Colonic mucosa (tissue), 4 donors: ENCODE data around the gene CRELD1. TPM values are rescaled to one million over a fixed set of nuclear protein-coding genes. Genes with fewer than 3 reads are reported as not detected.

Source experiments
- DNase-seq: peaks from one replicate; pipeline ENCODE4 v3.0.0-alpha.2; 2020
- H3K27ac ChIP-seq: fragments of 200-600 bp; one replicate; pipeline ENCODE4 v1.8.0; 2021
- H3K27me3 ChIP-seq: fragments of 200-600 bp; one replicate; pipeline ENCODE4 v1.8.0; 2021
- H3K36me3 ChIP-seq: fragments of 200-600 bp; one replicate; pipeline ENCODE4 v1.8.0; 2021
- H3K4me1 ChIP-seq: fragments of 200-600 bp; one replicate; pipeline ENCODE4 v1.8.0; 2021; ENCODE audit warnings: mild to moderate bottlenecking
- H3K4me3 ChIP-seq: fragments of 200-600 bp; one replicate; pipeline ENCODE4 v1.8.0; 2021
- H3K9ac ChIP-seq, 2 donors: one replicate each; pipeline ENCODE4 v1.7.0; 2013; ENCODE audit warnings: control low read depth in 2 of 2, low read depth in 2 of 2, low read length in 2 of 2
- H3K9me3 ChIP-seq: fragments of 200-600 bp; one replicate; pipeline ENCODE4 v1.8.0; 2021
- CTCF ChIP-seq: fragments of 200-600 bp; IDR thresholded peaks from one replicate; pipeline ENCODE4 v1.8.0; 2022; ENCODE audit warnings: antibody characterized with exemption, mild to moderate bottlenecking
- intact Hi-C: fragments of 100-400 bp; cut with DNase I; formaldehyde crosslinking; loops from one replicate; pipeline ENCODE4 v1.14.1; 2022
- total RNA-seq, 2 donors: library from RNA; stranded (reverse); fragmentation: NEBNext Ultra II Directional in 1 of 2; extraction: Animal tissue kit (Norgen Biotek cat#: 25700) in 1 of 2; gene quantifications; one replicate each; pipeline ENCODE4 v1.2.1, GENCODE V29; 2021
- donor health status: healthy.
- donor health status: DM: no; HTN: no; CAD: no.
- donor health status: DM: no; HTN: no; CAD: no.

CRELD1 gene
- total RNA-seq, 2 donors from 2014 or later = 23.3 to 40.4 TPM

DNA sequence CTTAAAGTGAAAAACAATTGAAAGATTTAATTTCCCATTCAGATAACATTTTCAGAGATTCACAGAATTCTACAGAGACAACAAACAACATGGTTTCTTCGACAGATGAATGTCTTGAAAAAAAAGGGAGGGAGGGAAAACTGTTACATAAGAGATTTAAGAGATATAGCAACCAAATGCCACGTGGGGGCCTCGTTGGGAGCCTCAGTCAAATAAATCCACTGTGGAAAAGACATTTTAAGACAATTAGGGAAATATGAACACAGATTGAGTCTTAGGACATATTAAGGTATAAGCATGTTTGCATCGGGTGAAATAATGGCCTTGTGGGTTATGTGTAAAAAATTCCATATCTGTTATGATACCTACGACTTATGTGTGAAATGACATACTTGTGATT, 23.6 kb downstream of the CRELD1 start:
- no peak for DNase-seq
- intact Hi-C loops = no loop called here
- H3K36me3 ChIP-seq = no peaks in the 10 kb centered on the region
- no peaks in the 10 kb centered on the region for H3K4me1 ChIP-seq
- no peak overlapping the region for H3K9ac ChIP-seq
- no peaks in the 10 kb centered on the region for H3K27me3 ChIP-seq
- TF ChIP-seq CTCF = no peak
- no peak overlapping the region for H3K4me3 ChIP-seq
- no peaks in the 10 kb centered on the region for H3K9me3 ChIP-seq
- no peak overlapping the region for H3K27ac ChIP-seq

GRCh38 chr3:9965200-9965875, 31.7 kb downstream of the CRELD1 start:
- DNase-seq = no peak
- no peak overlapping the region for H3K4me3 ChIP-seq
- H3K4me1 ChIP-seq = no peaks in the 10 kb centered on the region
- no peak overlapping the region for H3K27ac ChIP-seq
- H3K9ac ChIP-seq = no peak overlapping the region
- intact Hi-C loops = no loop called here
- H3K36me3 ChIP-seq = peaks cover 6% of the 10 kb centered on the region
- no peaks in the 10 kb centered on the region for H3K9me3 ChIP-seq
- TF ChIP-seq CTCF = no peak
- no peaks in the 10 kb centered on the region for H3K27me3 ChIP-seq

DNA sequence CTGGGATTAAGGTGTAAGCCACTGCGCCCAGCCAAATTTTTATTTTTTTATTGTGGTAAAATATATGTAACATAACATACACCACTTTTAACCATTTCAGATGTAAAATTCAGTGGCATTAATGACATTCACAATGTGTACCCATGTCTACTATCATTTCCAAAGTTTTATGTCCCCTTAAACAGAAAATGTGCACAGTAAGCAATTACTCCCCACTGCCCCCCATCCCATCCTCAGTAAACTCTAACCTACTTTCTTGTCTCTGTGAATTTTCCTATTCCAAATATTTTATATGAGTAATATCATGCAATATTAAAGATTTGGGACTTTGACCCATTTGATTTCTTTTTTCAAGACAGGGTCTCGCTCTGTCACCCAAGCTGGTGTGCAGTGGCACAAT, 33.2 kb downstream of the CRELD1 start:
- Histone ChIP-seq H3K4me1 (no peaks in the 10 kb centered on the region), H3K27ac (no peak overlapping the region), H3K36me3 (peaks cover 11% of the 10 kb centered on the region), H3K9ac (no peak overlapping the region), H3K9me3 (no peaks in the 10 kb centered on the region), H3K27me3 (no peaks in the 10 kb centered on the region), H3K4me3 (no peak overlapping the region)
- DNase-seq = no peak
- intact Hi-C loops = no loop called here
- no peak for TF ChIP-seq CTCF

GRCh38 chr3:9969632-9970019, 36.0 kb downstream of the CRELD1 start:
- no peak for DNase-seq
- Histone ChIP-seq H3K27me3 (no peaks in the 10 kb centered on the region), H3K36me3 (peaks cover 11% of the 10 kb centered on the region), H3K9me3 (no peaks in the 10 kb centered on the region), H3K4me3 (no peak overlapping the region), H3K4me1 (no peaks in the 10 kb centered on the region), H3K27ac (no peak overlapping the region), H3K9ac (no peak overlapping the region)
- TF ChIP-seq CTCF = no peak
- intact Hi-C loops = no loop called here

DNA sequence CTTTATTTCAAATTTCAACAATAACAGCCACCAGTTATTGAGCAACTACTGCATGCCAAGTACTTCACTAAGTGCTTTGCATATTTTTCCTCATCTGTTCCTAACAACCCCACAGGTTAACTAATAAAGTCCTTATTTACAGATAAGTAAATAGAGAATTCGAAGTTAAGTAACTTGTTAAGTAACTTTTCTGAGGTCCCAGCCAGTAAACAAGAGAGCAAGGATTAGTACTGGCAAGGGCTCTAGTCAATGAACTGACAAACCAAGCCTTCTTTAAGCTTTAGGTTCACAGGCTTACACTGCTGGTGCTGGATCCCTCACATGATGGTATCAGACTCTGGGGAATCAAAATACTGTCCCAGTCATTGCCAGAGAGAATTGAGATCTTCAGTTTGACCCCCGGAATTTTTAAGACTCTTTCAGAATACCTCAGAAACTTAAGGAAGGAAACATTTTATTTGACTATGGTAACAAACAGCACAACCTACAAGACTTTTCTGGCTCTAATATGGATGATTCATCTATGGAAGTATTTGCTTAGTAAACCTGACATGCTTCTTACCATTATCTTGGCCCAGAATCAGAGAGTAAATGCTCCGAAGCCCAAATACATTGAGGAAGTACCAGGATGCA, 36.5 kb downstream of the CRELD1 start:
- no peaks in the 10 kb centered on the region for H3K27me3 ChIP-seq
- H3K9ac ChIP-seq = no peak overlapping the region
- peaks cover 11% of the 10 kb centered on the region for H3K36me3 ChIP-seq
- H3K4me1 ChIP-seq = no peaks in the 10 kb centered on the region
- intact Hi-C loops = no loop called here
- H3K9me3 ChIP-seq = no peaks in the 10 kb centered on the region
- TF ChIP-seq CTCF = no peak
- DNase-seq = no peak
- H3K27ac ChIP-seq = no peak overlapping the region
- no peak overlapping the region for H3K4me3 ChIP-seq
